ENCODE results near the gene NAA30. TPM values are rescaled to one million over a fixed set of nuclear protein-coding genes. Genes with fewer than 3 reads are reported as not detected.
A peak's percentile ranks its signal among the peaks of the same experiment; 100 is the strongest.

NAA30 gene
- total RNA-seq, 1 donor from 2014 or later, result 20.8 TPM

DNA sequence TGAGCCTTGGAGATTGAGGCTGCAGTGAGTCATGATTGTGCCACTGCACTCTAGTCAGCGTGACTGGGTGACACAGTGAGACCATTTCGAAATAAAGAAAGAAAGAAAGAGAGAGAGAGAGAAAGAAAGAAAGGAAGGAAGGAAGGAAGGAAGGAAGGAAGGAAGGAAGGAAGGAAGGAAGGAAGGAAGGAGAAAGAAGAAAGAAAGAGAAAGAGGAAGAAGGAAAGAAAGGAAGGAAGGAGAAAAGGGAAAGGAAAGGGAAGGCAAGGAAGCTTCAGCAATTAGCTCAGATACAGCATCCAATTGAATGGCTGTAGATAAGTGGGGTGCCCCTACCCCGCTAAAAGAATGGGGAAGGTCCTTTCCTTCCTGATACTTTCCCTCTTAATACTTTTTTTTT lies 9.5 kb upstream of the NAA30 start:
- intact Hi-C loops (cut with micrococcal nuclease), result no loop called here
- H3K4me3 Mint-ChIP-seq, result no peak overlapping the region
- H3K36me3 Mint-ChIP-seq (ENCODE audit: low read depth), result no peaks in the 10 kb centered on the region
- H3K4me1 Mint-ChIP-seq (ENCODE audit: low read depth), result no peaks in the 10 kb centered on the region
- H3K27ac Mint-ChIP-seq, result no peak overlapping the region
- H3K9me3 Mint-ChIP-seq, result no peaks in the 10 kb centered on the region
- DNase-seq (ENCODE audit: low spot score), result no peak
- peaks cover 11% of the 10 kb centered on the region for H3K27me3 Mint-ChIP-seq (ENCODE audit: insufficient read depth)

DNA sequence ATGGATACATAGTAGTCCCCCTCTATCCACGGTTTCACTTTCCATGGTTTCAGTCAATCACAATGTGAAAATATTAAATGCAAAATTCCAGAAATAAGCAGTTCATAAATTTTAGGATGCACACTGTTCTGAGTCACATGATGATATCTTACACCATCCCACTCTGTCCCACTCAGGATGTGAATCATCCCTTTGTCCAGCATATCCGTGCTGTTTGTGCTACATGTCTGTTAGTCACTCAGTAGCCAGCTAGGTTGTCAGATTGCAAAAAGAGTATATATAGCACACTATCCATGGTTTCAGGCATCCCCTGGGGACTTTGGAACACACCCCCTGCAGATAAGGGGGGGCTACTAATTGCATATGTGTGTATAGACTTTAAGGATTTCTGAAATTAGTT lies 8.1 kb upstream of the NAA30 start:
- Mint-ChIP-seq H3K27me3 (ENCODE audit: insufficient read depth) (peaks cover 6% of the 10 kb centered on the region), H3K4me1 (ENCODE audit: low read depth) (no peaks in the 10 kb centered on the region), H3K27ac (no peak overlapping the region), H3K9me3 (no peaks in the 10 kb centered on the region), H3K4me3 (no peak overlapping the region), H3K36me3 (ENCODE audit: low read depth) (no peaks in the 10 kb centered on the region)
- DNase-seq (ENCODE audit: low spot score), result no peak
- intact Hi-C loops (cut with micrococcal nuclease), result no loop called here

- Mint-ChIP-seq H3K4me3 (no peak overlapping the region), H3K9me3 (no peaks in the 10 kb centered on the region), H3K36me3 (ENCODE audit: low read depth) (no peaks in the 10 kb centered on the region), H3K4me1 (ENCODE audit: low read depth) (no peaks in the 10 kb centered on the region), H3K27ac (no peak overlapping the region), H3K27me3 (ENCODE audit: insufficient read depth) (peaks cover 4% of the 10 kb centered on the region)
- DNase-seq (ENCODE audit: low spot score), result no peak
- intact Hi-C loops (cut with micrococcal nuclease), result no loop called here
Observed at GRCh38 chr14:57383125-57383745, 7.2 kb upstream of the NAA30 start.

- peaks cover 10% of the 10 kb centered on the region for H3K36me3 Mint-ChIP-seq (ENCODE audit: low read depth)
- intact Hi-C loops (cut with micrococcal nuclease), result no loop called here
- H3K9me3 Mint-ChIP-seq, result no peaks in the 10 kb centered on the region
- no peak for DNase-seq (ENCODE audit: low spot score)
- H3K4me1 Mint-ChIP-seq (ENCODE audit: low read depth), result peaks cover 31% of the 10 kb centered on the region
- H3K27ac Mint-ChIP-seq, result no peak overlapping the region
- H3K4me3 Mint-ChIP-seq, result no peak overlapping the region
- H3K27me3 Mint-ChIP-seq (ENCODE audit: insufficient read depth), result peaks cover 2% of the 10 kb centered on the region
Observed at GRCh38 chr14:57388067-57388466, 2.3 kb upstream of the NAA30 start.

- no peak for DNase-seq (ENCODE audit: low spot score)
- peaks cover 21% of the 10 kb centered on the region for H3K36me3 Mint-ChIP-seq (ENCODE audit: low read depth)
- peaks cover 2% of the 10 kb centered on the region for H3K27me3 Mint-ChIP-seq (ENCODE audit: insufficient read depth)
- H3K4me1 Mint-ChIP-seq (ENCODE audit: low read depth), result peaks cover 47% of the 10 kb centered on the region
- H3K4me3 Mint-ChIP-seq, result peak overlapping the region; percentile 97
- intact Hi-C loops (cut with micrococcal nuclease), result loop anchor here (1.0 to 5.0 kb wide), 8 partner anchors 121 to 1811 kb away; partner anchors contain the start of genes AP5M1, DAAM1, EXOC5 and PSMA3
- peak overlapping the region; percentile 94 for H3K27ac Mint-ChIP-seq
- no peaks in the 10 kb centered on the region for H3K9me3 Mint-ChIP-seq
Observed at GRCh38 chr14:57389646-57390036, 745 bp upstream of the NAA30 start.

DNA sequence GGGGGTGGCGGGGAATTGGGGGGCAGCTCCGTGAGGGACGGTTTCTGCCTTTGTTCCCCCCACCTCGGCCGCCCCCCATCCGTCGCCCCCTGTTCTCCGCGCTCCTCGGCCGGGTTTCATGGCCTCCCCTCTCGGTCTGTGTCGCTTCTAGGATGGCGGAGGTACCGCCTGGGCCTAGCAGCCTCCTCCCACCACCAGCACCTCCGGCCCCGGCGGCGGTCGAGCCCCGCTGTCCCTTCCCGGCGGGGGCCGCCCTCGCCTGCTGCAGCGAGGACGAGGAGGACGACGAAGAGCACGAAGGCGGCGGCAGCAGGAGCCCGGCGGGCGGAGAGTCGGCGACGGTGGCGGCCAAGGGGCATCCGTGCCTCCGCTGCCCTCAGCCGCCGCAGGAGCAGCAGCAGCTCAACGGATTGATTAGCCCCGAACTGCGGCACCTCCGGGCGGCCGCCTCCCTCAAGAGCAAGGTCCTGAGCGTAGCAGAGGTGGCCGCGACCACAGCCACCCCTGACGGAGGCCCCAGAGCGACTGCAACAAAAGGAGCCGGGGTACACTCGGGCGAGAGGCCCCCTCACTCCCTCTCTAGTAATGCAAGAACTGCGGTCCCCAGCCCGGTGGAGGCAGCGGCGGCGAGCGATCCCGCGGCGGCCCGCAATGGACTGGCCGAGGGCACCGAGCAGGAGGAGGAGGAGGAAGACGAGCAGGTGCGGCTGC lies 575 bp downstream of the NAA30 start:
- Mint-ChIP-seq H3K27me3 (ENCODE audit: insufficient read depth) (peaks cover 2% of the 10 kb centered on the region), H3K9me3 (no peaks in the 10 kb centered on the region), H3K27ac (peak overlapping the region; percentile 67), H3K4me3 (peak overlapping the region; percentile 97), H3K36me3 (ENCODE audit: low read depth) (peaks cover 21% of the 10 kb centered on the region), H3K4me1 (ENCODE audit: low read depth) (peaks cover 49% of the 10 kb centered on the region)
- intact Hi-C loops (cut with micrococcal nuclease), result loop anchor here (1.0 to 5.0 kb wide), 8 partner anchors 123 to 1812 kb away; partner anchors contain the start of genes AP5M1, DAAM1, EXOC5 and PSMA3
- DNase-seq (ENCODE audit: low spot score), result peak; percentile 28

DNA sequence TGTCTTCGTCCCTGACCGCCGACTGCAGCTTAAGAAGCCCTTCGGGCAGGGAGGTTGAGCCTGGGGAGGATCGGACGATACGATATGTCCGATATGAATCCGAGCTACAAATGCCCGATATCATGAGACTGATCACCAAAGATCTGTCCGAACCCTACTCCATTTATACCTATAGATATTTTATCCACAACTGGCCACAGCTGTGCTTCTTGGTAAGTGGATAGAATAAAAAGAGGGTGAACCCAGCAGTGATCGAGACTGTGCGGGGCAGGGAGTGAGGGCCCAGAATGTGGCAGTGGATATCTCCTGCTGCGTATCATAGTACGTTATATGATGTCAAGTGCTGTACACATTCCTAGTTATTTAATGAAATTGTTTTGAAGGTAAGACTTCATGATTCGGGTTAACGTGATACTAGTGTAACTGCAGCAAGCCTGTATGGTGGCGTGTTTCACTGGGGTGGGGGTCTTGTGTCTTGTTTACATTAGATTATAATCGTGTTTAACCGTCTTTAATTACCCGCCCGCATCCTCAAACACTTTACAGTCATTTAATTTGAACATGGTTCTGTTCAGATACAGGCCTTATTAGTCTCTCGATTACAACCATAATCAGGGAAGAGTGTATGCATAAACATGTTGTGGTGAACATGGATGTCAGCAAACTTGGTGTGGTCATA lies 1.3 kb downstream of the NAA30 start:
- no peak for DNase-seq (ENCODE audit: low spot score)
- peaks cover 49% of the 10 kb centered on the region for H3K4me1 Mint-ChIP-seq (ENCODE audit: low read depth)
- peaks cover 25% of the 10 kb centered on the region for H3K36me3 Mint-ChIP-seq (ENCODE audit: low read depth)
- peak overlapping the region; percentile 67 for H3K27ac Mint-ChIP-seq
- no peaks in the 10 kb centered on the region for H3K27me3 Mint-ChIP-seq (ENCODE audit: insufficient read depth)
- peak overlapping the region; percentile 97 for H3K4me3 Mint-ChIP-seq
- intact Hi-C loops (cut with micrococcal nuclease), result loop anchor here (2.0 to 5.0 kb wide), 7 partner anchors 331 to 1813 kb away; partner anchors contain the start of genes DAAM1 and PSMA3
- no peaks in the 10 kb centered on the region for H3K9me3 Mint-ChIP-seq

- DNase-seq (ENCODE audit: low spot score), result no peak
- Mint-ChIP-seq H3K36me3 (ENCODE audit: low read depth) (peaks cover 29% of the 10 kb centered on the region), H3K27ac (no peak overlapping the region), H3K9me3 (no peaks in the 10 kb centered on the region), H3K27me3 (ENCODE audit: insufficient read depth) (no peaks in the 10 kb centered on the region), H3K4me1 (ENCODE audit: low read depth) (peaks cover 49% of the 10 kb centered on the region), H3K4me3 (peak overlapping the region; percentile 97)
- intact Hi-C loops (cut with micrococcal nuclease), result loop anchor here (5.0 kb wide), 3 partner anchors 804 to 901 kb away; no protein-coding TSS in a partner anchor
Observed at GRCh38 chr14:57392830-57393229, 2.4 kb downstream of the NAA30 start.

- intact Hi-C loops (cut with micrococcal nuclease), result no loop called here
- DNase-seq (ENCODE audit: low spot score), result no peak
- Mint-ChIP-seq H3K27ac (no peak overlapping the region), H3K36me3 (ENCODE audit: low read depth) (peaks cover 32% of the 10 kb centered on the region), H3K4me1 (ENCODE audit: low read depth) (peaks cover 8% of the 10 kb centered on the region), H3K4me3 (no peak overlapping the region), H3K9me3 (no peaks in the 10 kb centered on the region), H3K27me3 (ENCODE audit: insufficient read depth) (no peaks in the 10 kb centered on the region)
Observed at GRCh38 chr14:57400556-57401494, 10.4 kb downstream of the NAA30 start.

DNA sequence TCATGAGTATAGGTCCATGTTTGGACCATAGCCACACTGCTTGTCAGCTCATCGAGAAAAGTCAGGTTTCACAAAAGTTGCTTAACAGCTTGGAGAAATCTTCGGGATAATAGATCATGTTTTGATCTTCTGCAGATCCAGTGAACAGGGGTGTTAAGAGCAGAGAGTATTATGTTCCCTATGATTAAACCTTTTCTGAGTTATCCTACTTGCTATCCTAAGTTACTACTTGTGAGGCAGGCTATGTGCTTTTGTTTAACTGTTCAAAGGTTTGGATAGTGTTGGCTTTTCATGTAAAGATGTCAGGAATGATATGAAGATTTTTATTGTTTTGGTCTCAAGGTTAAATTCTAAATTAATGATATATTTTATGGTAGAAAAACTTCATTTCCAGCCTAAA lies 11.1 kb downstream of the NAA30 start:
- H3K4me1 Mint-ChIP-seq (ENCODE audit: low read depth), result peaks cover 8% of the 10 kb centered on the region
- DNase-seq (ENCODE audit: low spot score), result no peak
- no peak overlapping the region for H3K27ac Mint-ChIP-seq
- peaks cover 30% of the 10 kb centered on the region for H3K36me3 Mint-ChIP-seq (ENCODE audit: low read depth)
- no peak overlapping the region for H3K4me3 Mint-ChIP-seq
- intact Hi-C loops (cut with micrococcal nuclease), result no loop called here
- no peaks in the 10 kb centered on the region for H3K27me3 Mint-ChIP-seq (ENCODE audit: insufficient read depth)
- H3K9me3 Mint-ChIP-seq, result no peaks in the 10 kb centered on the region

DNA sequence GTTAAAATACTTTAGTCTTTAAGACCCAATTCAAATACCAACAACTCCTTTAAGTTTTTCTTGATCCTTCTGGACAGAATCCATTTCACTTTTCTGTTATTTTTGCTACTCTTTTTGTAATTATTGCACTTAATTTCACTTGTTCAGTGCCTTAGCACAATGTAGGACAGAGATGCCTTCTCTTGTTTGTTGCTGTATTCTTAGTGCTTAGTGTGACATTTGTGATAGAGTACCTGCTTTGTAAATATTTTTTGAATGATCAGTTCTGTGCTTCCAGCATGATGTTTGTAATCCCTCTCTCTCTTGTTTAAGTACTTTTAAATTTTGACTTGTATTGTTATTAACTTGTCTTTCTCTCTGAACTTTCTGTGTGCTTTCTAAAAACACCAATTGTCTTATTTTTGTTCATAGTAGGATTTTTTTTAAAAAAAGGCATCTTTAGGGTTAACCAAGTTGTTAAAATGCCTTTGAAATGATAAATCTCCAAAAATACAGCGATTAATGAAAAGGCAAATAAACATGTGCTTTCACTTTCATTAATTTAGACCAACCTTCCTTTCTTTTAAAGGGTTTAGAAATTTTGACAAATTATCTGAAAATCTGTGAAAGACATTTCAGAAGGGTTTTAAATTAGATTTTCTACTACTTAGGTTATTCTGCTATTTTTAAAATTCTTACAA lies 11.9 kb downstream of the NAA30 start:
- Mint-ChIP-seq H3K9me3 (no peaks in the 10 kb centered on the region), H3K4me3 (no peak overlapping the region), H3K27me3 (ENCODE audit: insufficient read depth) (no peaks in the 10 kb centered on the region), H3K4me1 (ENCODE audit: low read depth) (peaks cover 12% of the 10 kb centered on the region), H3K27ac (no peak overlapping the region), H3K36me3 (ENCODE audit: low read depth) (peaks cover 30% of the 10 kb centered on the region)
- intact Hi-C loops (cut with micrococcal nuclease), result no loop called here
- no peak for DNase-seq (ENCODE audit: low spot score)

- Mint-ChIP-seq H3K4me1 (ENCODE audit: low read depth) (peaks cover 18% of the 10 kb centered on the region), H3K27me3 (ENCODE audit: insufficient read depth) (no peaks in the 10 kb centered on the region), H3K4me3 (no peak overlapping the region), H3K36me3 (ENCODE audit: low read depth) (peaks cover 36% of the 10 kb centered on the region), H3K27ac (no peak overlapping the region), H3K9me3 (no peaks in the 10 kb centered on the region)
- DNase-seq (ENCODE audit: low spot score), result no peak
- intact Hi-C loops (cut with micrococcal nuclease), result no loop called here
Observed at GRCh38 chr14:57403521-57403864, 13.1 kb downstream of the NAA30 start.
